ENCODE measurements around the gene AGBL4.
"Not testable (repeated sequence)": the region's sequence is repeated elsewhere in the genome, so short reads cannot be mapped to it uniquely, and the experiment has no call there.

Gene AGBL4

DNA sequence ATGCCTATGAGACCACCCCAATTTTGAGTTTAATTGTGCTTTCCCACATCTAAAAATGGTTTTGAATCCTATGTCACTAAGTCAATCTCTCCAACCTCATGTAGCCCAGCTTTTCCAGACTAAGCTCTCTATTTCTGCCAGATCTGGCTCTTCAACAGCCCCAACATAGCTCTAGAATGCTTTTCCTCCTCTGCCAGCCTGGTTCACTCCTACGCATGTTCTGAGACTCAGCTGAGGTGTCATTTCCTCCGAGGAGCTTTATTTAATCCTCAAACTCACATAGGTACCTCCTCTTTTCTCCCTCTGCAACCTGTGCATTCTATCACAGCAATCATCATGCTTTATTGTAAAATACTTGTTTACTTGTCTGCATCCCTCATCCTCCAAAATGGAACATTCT lies 729.2 kb downstream of the AGBL4 start:
- DNase-seq: no peak

DNA sequence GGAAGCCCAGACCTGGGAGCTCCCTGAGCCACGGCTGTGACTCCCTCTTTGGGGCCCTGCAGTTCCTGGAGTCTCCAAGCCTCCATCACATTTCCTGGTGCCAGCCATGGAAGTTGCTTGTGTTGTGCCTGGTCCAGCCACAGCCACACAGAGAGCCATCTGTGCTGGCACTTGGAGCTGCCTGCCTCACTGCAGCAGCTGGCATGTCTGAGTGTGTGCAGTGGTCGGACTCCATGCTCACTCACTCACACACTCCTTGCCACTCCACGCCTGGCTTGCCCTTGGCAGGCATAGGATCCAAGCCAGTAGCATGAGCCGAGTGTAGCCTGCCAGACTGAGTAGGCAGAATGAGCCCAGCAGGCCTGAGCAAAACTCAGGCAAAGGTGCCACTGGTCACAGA lies 730.7 kb downstream of the AGBL4 start:
- no peak for DNase-seq

DNA sequence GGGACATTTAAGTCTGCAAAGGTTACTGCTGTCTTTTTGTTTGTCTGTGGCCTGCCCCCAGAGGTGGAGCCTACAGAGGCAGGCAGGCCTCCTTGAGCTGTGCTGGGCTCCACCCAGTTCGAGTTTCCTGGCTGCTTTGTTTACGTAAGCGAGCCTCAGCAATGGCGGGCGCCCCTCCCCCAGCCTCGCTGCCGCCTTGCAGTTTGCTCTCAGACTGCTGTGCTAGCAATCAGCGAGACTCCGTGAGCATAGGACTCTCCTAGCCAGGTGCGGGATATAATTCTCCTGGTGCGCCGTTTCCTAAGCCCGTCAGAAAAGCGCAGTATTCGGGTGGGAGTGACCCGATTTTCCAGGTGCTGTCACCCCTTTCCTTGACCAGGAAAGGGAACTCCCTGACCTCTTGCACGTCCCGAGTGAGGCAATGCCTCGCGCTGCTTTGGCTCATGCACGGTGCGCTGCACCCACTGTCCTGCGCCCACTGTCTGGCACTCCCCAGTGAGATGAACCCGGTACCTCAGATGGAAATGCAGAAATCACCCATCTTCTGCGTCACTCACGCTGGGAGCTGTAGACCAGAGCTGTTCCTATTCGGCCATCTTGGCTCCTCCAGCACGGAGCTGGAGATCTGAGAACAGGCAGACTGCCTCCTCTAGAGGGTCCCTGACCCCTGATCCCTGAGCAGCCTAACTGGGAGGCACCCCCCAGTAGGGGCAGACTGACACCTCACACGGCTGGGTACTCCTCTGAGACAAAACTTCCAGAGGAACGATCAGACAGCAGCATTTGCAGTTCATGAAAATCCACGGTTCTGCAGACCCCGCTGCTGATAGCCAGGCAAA lies 766.3 kb downstream of the AGBL4 start:
- not testable (repeated sequence) for DNase-seq

DNA sequence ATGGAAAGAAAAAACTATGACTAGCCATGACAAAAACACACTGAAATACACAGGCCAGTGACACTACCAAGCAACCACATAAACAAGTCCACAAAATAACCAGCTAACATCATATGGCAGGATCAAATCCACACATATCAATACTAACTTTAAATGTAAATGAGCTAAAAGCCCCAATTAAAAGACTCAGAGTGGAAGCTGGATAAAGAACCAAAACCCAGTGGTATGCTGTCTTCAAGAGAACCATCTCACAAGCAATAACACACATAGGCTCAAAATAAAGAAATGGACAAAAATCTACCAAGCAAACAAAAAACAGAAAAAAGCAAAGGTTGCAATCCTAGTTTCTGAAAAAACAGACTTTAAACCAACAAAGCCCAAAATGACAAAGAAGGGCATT lies 770.8 kb downstream of the AGBL4 start:
- DNase-seq: no peak

DNA sequence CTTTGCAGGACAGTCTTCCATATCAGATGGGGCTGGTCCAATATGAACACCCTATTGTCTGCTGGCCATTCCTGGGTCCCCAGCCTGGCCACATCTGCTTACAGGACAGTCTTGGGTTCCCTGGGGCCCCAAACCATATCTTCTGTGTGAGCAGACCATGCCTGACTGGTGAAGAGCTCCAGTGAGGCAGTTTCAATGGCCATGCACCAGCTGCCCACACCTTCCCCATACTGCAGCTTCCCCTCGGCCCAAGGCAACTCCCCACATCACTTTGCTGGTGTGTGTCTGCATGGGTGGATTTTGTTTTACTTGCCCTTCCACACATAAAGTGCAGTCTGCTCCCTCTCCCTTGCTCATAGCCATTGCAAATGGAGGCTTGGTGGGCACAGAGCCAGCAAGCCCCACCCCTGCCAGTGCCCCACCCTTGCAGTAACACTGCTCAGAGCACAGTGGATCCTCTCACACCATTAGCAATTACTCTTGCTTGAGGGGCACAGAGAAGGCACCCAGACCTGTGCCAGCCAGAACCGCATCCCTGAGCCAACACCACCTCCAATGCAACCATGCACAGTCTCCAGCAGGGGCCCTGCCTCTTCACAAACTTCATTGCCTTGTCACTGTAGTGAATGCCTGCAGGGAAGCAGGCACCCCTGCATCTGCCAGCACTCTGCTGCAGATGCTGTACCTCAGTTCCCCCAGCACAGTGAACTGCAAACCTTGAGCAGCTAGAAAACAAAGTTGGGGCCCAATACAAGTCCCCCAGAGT lies 772.6 kb downstream of the AGBL4 start:
- no peak for DNase-seq

DNA sequence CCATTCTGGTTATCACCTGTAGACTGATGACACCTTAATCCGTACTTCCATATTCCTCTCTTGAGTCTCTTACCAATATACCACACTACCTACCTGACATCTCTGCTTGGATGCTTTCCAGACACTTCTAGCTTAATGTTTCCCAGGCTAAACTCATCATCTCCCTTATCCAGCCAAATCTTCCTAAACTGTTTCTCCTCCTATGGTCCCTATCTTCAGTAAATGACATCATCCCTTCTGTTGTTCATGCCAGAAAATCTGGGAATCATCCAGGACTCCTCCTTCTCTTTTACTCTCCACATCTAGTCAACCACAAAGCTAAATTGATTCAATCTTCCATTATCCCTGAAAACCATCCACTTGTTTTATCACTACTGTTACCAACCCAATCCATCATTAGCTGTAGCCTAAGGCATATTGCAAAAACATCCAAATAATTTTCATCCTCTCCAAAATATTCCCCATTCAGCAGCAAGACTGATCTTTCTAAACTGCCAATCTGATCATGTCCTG lies 783.0 kb downstream of the AGBL4 start:
- no peak for DNase-seq

DNA sequence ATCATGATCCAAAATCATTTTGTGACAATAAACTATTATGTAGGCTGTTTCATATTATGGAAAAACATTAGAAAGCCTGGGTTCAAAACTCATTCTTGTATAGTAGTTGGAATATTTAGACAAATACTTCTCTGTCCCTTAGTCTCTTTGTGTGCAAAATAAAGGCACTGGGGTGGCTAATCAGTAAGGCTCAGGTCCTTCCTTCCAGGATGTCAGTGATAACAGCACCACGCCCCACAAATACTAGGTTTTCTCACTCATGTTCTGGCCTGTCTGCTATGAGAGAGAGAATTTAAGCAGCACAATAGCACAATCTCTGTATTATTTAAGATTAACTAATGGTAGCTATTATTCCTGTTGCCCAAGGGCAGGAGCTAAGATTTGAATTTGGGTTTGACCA lies 788.8 kb downstream of the AGBL4 start:
- no peak for DNase-seq

DNA sequence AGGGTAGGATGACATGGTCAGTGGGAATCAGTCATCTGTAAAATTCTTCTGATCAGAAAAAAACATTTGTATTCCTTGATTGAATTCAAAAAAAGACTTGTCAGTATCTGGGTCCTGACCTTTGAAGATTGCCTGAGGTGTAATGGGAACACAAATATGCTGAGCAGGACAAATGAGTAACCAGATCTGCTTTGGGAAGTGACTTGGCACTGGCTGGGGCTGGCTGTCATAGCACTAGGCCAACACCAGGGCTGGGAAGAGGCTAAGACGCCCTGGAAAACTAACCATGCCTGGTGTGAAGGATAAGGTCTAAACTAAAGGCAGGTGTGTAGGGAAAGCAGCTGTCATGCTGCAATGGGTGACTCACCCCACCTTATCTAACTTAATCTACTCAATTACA lies 794.2 kb downstream of the AGBL4 start:
- no peak for DNase-seq

DNA sequence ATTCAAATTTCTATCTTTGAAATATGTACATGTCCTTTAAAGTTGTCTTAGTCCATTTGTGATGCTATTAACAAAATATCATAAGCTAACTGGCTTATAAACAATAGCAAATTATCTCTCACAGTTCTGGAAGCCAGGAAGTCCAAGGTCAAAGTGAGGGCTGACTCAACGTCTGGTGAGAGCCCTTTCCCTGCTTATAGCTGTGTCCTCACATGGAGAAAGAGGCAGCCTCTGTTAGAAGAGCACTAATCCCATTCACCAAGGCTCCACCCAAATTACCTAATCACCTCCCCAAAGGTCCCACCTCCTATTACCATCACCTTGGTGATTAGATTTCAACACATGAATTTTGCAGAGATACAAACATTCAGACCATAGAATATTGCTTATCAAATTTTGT lies 797.0 kb downstream of the AGBL4 start:
- DNase-seq: no peak

DNA sequence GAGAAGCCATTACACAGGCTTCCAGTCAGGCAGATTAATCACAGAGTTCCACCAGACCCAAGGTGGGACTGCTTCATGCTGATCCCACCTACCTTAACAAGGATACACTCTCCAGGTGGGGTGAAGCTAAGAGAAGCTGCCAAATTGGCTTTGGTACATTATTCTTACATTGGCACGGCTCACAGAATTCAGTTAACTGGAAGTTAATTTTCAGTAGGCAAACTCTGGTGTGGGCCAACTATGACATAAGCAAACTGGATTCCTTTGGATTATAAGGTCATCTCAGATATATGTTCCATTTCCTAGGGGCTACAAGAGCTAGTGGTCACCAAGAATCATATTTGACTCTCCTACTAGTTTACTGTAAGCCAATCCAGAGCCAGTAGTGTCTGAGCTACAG lies 798.3 kb downstream of the AGBL4 start:
- DNase-seq: no peak

DNA sequence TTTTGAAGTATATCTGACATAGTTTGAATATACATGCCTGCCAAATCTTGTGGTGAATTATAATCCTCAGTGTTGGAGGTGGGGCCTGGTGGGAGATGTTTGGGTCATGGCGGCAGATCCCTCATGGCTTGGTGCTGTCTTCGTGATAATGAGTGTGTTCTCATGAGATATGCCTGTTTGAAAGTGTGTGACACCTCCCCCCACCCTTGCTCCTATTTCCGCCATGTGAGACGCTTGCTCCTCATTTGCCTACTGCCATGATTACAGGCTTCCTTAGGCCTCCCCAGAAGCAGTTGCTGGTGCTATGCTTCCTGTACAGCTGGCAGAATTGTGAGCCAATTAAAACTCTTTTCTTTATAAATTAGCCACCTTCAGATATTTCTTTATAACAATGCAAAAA lies 810.5 kb downstream of the AGBL4 start:
- DNase-seq: no peak

DNA sequence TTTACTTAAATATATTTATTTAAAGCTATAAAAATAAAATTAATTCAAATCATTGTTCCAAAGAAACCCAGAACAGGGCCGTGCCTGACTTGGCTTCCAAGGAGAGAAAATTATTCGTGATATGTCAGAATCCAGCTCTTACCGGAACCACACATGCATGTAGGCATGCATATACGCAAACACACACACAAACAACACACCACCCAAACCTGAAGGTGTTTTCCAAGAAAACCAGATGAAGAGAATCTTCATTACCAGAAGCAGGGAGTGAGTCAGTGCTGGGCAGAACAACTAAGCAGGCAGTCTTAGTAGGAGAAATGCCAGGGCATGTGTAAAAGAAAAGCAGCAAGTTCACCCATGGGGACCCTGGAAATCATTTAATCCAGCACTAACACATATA lies 815.0 kb downstream of the AGBL4 start:
- no peak for DNase-seq

DNA sequence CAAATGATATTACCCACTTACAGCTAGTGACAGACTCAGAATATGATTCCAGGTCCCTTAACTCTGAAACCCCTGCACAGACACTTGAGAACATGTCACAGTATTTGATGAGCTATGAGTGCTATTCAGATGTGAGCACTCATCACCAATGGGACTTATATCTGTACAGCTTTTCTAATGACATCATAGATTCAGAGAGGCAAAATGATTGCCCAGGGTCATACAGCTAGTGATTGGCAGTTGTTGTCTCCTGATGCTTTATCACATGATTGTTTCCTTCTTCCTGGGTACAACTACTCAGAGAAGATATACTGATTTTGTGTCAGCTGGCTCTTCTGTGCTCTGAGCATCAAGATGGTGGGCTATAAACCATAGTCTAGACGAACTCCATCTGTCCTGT lies 819.0 kb downstream of the AGBL4 start:
- DNase-seq: no peak

DNA sequence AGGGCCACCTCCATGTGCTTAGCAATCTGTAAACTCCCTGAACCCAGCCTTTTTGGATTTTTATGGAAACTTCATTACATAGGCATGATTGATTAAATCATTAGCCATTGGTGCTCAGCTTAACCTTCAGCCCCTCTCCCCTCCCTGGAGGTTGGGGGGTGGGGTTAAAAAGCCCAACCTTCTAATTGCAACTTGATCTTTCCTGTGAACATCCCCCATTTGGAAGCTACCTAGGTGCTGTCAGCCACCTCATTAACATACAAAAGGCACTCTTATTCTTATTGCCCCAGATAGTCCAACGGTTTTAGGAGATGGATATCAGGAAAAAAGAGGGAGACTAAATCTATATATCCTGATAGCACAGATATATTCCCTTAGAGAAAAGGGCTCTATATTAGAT lies 823.0 kb downstream of the AGBL4 start:
- DNase-seq: no peak

DNA sequence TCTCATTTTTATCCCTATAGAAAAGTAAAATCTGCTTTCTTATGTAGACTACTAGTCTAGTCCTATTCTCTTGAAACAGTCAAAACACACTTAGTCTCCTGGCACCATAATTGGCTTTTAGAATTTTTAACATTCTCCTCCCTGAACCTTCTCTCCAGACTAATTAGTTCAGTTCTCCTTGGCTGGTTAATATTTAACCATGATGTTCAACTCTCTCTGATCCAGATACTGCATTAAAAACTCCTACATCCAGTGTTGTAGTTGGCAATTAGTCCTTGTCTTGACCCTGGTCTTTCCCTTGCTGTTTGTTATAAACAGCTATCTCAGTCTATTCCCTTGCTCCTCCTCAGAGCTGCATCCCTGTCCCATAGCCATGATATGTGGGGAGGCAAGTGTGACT lies 824.2 kb downstream of the AGBL4 start:
- no peak for DNase-seq

DNA sequence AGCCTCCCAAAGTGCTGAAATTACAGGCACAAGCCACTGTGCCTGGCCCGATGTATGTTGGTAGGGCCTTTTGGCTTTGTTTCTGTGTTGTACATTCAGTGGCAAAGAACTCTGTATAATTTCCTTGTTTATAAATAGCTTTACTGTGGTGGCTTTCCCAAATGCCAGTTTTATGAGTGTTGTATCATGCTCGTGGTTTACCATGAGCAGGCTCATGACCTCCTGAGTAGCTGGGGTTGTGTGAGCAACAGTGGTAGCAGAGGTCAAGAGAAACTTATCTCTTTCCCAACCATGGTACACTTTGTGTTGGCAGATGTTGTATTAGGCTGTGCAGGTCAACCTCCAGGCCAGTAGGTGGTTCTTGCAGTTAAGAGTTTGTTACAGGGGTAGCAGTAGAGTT lies 826.7 kb downstream of the AGBL4 start:
- no peak for DNase-seq

DNA sequence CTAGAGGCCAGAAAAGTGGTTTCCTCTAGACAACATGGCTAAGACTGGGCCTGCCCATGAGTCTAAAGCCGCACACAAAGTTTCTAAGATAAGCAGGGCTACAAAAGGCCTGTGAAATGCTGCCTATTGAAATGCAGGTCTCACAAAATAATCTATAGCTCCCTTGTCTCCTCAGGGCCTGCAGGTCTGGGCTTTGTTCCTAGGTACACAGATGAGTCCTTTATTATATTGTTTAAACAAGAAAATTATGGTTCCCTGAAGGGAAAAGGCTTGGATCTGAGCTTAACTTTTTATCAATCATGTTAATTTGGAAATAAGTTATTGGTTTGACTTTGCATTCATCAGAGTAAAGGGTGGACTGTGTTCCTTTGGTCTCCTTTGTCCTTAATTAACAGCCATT lies 833.6 kb downstream of the AGBL4 start:
- no peak for DNase-seq

DNA sequence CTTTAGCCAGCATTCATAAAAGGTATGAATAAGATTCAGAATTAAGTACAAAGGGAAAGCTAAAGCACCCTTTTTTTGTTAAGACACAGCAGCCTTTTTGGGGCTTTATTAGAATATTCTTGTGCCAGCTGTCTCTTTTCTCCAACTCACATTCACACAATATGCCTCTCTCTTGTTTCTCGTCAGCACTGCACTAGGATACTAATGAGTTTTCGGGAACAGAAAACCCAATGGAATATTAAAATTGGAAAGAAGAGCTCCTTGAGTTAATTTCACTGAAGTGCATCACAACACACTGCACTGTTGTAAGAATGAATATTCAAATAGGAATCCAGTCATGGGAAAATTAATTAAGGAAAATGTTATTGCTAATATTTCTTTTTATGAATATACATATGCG lies 836.7 kb downstream of the AGBL4 start:
- DNase-seq: no peak

DNA sequence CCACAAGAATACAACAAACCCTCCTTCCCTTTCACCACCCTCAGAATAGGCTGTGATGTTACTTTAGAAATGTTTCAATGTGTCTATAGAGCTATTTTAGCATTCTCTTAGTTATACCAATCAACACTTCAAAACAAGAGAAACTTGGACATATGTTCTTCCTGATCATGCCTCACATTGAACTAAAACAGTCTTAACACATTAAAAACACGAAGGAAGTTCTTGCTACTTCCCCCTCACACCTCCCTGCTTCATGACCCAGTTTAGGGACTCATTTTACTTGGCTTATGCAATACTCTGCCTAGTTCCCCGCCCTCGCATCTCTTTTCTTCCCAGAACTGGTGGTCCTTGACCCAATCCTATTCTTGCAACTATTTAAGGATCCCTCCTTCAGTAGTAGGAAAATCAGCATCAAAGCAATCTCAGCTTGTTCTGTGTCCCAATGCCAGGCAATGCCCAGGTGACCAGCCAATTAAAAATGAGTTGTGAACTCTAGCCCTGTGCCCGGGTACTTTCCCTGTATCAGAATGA lies 838.2 kb downstream of the AGBL4 start:
- DNase-seq: no peak

DNA sequence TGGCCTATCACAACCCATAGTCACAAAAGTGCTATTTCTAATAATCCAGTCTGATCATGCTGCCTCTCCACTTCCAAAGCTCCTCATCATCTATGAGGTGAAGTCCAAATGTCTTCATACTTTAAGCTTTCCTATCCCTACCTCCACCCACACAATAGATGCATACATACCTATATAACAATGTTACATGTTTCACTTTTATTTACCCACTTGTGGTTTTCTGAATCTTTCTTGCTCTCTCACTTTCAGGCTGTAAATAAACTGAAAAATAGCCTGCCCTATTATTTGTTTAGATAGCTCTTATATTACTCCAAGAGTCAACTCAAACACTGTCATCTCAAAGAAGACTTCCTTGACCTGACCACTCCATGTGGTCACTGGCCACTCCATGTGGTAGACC lies 840.3 kb downstream of the AGBL4 start:
- no peak for DNase-seq

DNA sequence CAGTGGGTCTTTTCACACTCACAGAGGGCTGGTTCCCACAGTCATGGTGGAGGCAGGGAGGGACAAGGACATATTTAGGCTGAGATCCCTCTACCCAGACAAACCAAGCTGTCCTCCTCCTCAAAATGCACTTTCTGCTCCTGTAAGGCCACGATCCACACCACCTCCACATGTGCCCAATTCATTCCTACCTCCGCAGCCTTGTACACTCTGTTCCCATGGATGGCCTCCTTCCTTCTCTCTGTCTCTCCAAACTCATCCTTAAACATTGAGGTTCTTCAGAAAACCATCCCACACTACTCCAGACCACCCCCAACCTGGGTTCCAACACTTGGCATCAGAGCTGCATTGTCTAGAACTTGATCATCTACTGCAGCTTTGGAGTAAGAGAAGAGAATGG lies 842.7 kb downstream of the AGBL4 start:
- DNase-seq: no peak

DNA sequence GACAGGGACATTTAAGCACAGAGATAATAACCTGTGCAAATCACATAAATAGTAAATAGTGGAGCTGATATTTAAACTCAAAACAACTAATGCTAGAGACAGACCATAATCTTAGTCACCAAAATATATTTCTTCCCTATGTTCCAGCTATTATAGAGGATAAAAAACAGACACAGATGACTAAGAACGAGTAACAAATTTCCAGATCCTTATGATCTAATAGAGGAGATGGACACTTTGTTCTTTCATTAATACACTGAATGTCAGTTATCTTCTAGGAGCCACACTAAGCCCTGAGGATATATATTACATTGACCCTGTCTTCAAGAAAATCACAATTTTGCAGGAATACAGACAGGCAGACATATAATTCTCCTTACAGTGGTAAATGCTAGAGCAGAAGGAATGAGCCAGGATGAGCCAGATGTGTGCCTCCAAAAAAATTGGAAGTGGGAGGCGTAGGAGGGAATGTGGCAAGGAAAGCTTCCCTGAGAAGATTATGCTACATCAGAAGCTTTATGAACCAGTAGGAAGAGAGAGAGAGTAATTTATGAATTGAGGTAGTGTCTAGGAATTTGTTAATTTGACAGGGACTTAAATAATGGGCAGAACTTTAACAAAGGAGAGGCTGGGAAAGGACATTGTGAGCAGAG lies 851.7 kb downstream of the AGBL4 start:
- DNase-seq: no peak

DNA sequence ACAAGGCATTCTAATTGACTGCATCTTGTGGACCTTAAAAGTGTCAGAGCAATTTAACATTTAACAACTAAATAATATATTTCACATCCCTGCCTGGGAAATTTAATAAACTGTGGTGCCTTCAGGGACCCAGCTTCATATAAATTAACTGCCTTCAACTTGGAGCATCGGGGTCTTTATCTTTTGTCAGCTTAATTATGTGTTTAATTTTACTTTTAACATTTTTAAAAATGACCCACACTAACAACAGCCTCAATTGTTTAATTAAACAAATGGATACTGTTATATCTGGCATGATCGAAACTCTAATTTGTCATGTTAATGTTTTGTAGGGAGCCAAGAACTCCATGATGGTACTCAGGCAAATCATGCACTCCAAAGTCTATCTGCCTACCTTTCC lies 857.7 kb downstream of the AGBL4 start:
- no peak for DNase-seq

DNA sequence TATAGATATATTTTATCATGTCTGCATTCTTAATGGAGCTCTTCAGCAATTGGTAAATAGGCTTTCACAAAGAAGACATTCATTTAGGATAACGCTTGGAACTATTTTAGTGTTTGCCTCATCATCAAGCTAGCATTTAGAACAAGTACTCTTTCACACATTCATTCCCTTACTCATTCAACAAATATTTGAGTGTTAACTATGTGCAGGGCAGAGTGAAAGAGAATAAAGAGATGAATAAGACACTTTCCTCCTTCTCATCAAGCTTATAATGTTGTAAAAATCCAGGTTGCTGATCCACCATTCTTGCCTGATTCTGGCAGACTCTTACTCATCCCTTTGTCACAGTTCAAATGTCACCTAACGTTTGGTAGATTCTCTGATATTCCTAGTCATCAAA lies 860.7 kb downstream of the AGBL4 start:
- DNase-seq: no peak

All from effector CD4-positive, alpha-beta T cell (primary cell).